ENCODE measurements around the gene C7orf57.
"Not testable (repeated sequence)": the region's sequence is repeated elsewhere in the genome, so short reads cannot be mapped to it uniquely, and the experiment has no call there.

The C7orf57 gene

GRCh38 chr7:48035301-48035966 lies at the start of gene C7orf57:
TSS of gene C7orf57 (plus strand) at chr7:48035543. CDS start at chr7:48036309, 766 bp downstream.
- DNase-seq, result peak; percentile 25

- DNase-seq, result no peak
Observed at GRCh38 chr7:47988496-47989386, 46.6 kb upstream of the C7orf57 start.

- DNase-seq, result not testable (repeated sequence)
Observed at GRCh38 chr7:47989607-47990400, 45.5 kb upstream of the C7orf57 start.

- no peak for DNase-seq
Observed at GRCh38 chr7:47990592-47990991, 44.8 kb upstream of the C7orf57 start.

GRCh38 chr7:47991270-47991669 lies 44.1 kb upstream of the C7orf57 start:
- DNase-seq, result no peak

GRCh38 chr7:47991741-47992311 lies 43.5 kb upstream of the C7orf57 start:
- no peak for DNase-seq

GRCh38 chr7:47992446-47992845 lies 42.9 kb upstream of the C7orf57 start:
- no peak for DNase-seq

GRCh38 chr7:47999413-47999812 lies 35.9 kb upstream of the C7orf57 start:
- no peak for DNase-seq

GRCh38 chr7:48000164-48000563 lies 35.2 kb upstream of the C7orf57 start:
- not testable (repeated sequence) for DNase-seq

- DNase-seq, result peak; percentile 24
Observed at GRCh38 chr7:48004032-48004431, 31.3 kb upstream of the C7orf57 start.

- no peak for DNase-seq
Observed at GRCh38 chr7:48004638-48005037, 30.7 kb upstream of the C7orf57 start.

- DNase-seq, result no peak
Observed at GRCh38 chr7:48006866-48007265, 28.5 kb upstream of the C7orf57 start.

GRCh38 chr7:48009257-48009656 lies 26.1 kb upstream of the C7orf57 start:
- DNase-seq, result no peak

GRCh38 chr7:48009954-48010353 lies 25.4 kb upstream of the C7orf57 start:
- no peak for DNase-seq

GRCh38 chr7:48011323-48011722 lies 24.0 kb upstream of the C7orf57 start:
- DNase-seq, result no peak

- DNase-seq, result no peak
Observed at GRCh38 chr7:48011951-48012350, 23.4 kb upstream of the C7orf57 start.

- no peak for DNase-seq
Observed at GRCh38 chr7:48016641-48017040, 18.7 kb upstream of the C7orf57 start.

- no peak for DNase-seq
Observed at GRCh38 chr7:48017674-48018073, 17.7 kb upstream of the C7orf57 start.

GRCh38 chr7:48025624-48026023 lies 9.7 kb upstream of the C7orf57 start:
- no peak for DNase-seq

GRCh38 chr7:48028938-48029337 lies 6.4 kb upstream of the C7orf57 start, which contains the start of gene SUN3:
TSS of gene SUN3 (minus strand) at chr7:48029107. CDS start at chr7:48028938, 169 bp downstream.
- DNase-seq, result no peak

- no peak for DNase-seq
Observed at GRCh38 chr7:48031111-48031510, 4.2 kb upstream of the C7orf57 start.

- DNase-seq, result no peak
Observed at GRCh38 chr7:48033922-48034321, 1.4 kb upstream of the C7orf57 start.

GRCh38 chr7:48035967-48036478 lies 680 bp downstream of the C7orf57 start:
- no peak for DNase-seq
